ENCODE data around the gene OR2G3. TPM values are rescaled to one million over a fixed set of nuclear protein-coding genes. Genes with fewer than 3 reads are reported as not detected.

The OR2G3 gene
- total and polyA plus RNA-seq, 10 donors: not detected

DNA sequence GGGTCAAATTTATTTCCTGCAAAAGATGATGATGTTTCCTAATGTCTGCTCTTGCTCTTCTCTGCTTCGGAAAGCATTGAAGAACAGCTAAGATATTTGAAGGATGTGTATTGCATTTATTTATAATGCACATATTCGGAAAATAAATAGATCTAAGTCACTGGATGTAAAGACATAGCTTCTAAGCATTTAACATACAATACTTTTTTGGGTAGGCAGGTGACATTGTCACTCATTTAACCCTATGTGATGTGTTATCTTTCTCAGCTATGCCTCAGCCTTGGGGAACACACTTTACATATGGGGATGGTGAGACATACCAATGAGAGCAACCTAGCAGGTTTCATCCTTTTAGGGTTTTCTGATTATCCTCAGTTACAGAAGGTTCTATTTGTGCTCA is 17.3 kb upstream of the OR2G3 start, which contains the start of gene OR2G2:
OR2G2 (plus strand) TSS at position 301 of the 400 bp plus-strand sequence; CDS start at position 301, 0 bp downstream.
- DNase-seq: no peak
- H3K9me3 ChIP-seq: peaks cover 0 to 12% (median 1%) of the 10 kb centered on the region in 8 donors
- H3K4me1 ChIP-seq: no peaks in the 10 kb centered on the region
- WGBS, 5 donors: 87 to 93% (median 90%) methylated on average over 2 of the region's 2 CpGs
- no peaks in the 10 kb centered on the region for H3K36me3 ChIP-seq
- no peak within 1 kb of the TSS for H3K4me3 ChIP-seq
- H3K27me3 ChIP-seq (replicated peaks in 1 of 7): no peaks in the 10 kb centered on the region
- no peak for TF ChIP-seq CTCF (IDR thresholded peaks at IDR 0.05 in 8 of 11, conservative IDR thresholded peaks at IDR 0.05 in 3 of 11)
- no peak for TF ChIP-seq POLR2A (IDR thresholded peaks at IDR 0.05)
- no peak for TF ChIP-seq POLR2AphosphoS5 (IDR thresholded peaks at IDR 0.05)
- no peak within 1 kb of the TSS for H3K27ac ChIP-seq
- intact Hi-C loops (cut with DNase I; ENCODE audit: low total_unique reads): no loop called here

GRCh38 chr1:247613405-247613804 is 8.0 kb downstream of the OR2G3 start:
- TF ChIP-seq POLR2A (IDR thresholded peaks at IDR 0.05): no peak
- no peak for TF ChIP-seq CTCF (IDR thresholded peaks at IDR 0.05 in 8 of 11, conservative IDR thresholded peaks at IDR 0.05 in 3 of 11)
- TF ChIP-seq POLR2AphosphoS5 (IDR thresholded peaks at IDR 0.05): no peak
- no peaks in the 10 kb centered on the region for H3K4me1 ChIP-seq
- intact Hi-C loops (cut with DNase I; ENCODE audit: low total_unique reads): no loop called here

GRCh38 chr1:247614625-247615024 is 9.2 kb downstream of the OR2G3 start:
- TF ChIP-seq POLR2A (IDR thresholded peaks at IDR 0.05) (no peak), POLR2AphosphoS5 (IDR thresholded peaks at IDR 0.05) (no peak)
- 80 to 89% (median 87%) methylated on average over 3 to 5 of the region's 5 CpGs for WGBS, 5 donors
- H3K36me3 ChIP-seq: no peaks in the 10 kb centered on the region

More at GRCh38 chr1:247613405-247613804, 8.0 kb downstream of the OR2G3 start:
- no peaks in the 10 kb centered on the region for H3K36me3 ChIP-seq
- no peak for DNase-seq
- peaks cover 0 to 12% (median 0%) of the 10 kb centered on the region in 8 donors for H3K9me3 ChIP-seq
- WGBS, 5 donors: 85 to 89% (median 87%) methylated on average over 1 of the region's 1 CpG
- H3K27ac ChIP-seq: no peak overlapping the region
- H3K27me3 ChIP-seq (replicated peaks in 1 of 7): no peaks in the 10 kb centered on the region
- no peak overlapping the region for H3K4me3 ChIP-seq

GRCh38 chr1:247627951-247628350 is 22.6 kb downstream of the OR2G3 start:
- no peak overlapping the region for H3K4me3 ChIP-seq
- no peaks in the 10 kb centered on the region for H3K36me3 ChIP-seq
- WGBS, 5 donors: 47 to 67% (median 52%) methylated on average over 3 of the region's 3 CpGs
- H3K27ac ChIP-seq: no peak overlapping the region
- no peaks in the 10 kb centered on the region for H3K27me3 ChIP-seq (replicated peaks in 1 of 7)
- intact Hi-C loops (cut with DNase I; ENCODE audit: low total_unique reads): no loop called here
- no peaks in the 10 kb centered on the region for H3K4me1 ChIP-seq
- no peak for DNase-seq
- TF ChIP-seq CTCF (IDR thresholded peaks at IDR 0.05 in 8 of 11, conservative IDR thresholded peaks at IDR 0.05 in 3 of 11): no peak
- no peak for TF ChIP-seq POLR2AphosphoS5 (IDR thresholded peaks at IDR 0.05)
- TF ChIP-seq POLR2A (IDR thresholded peaks at IDR 0.05): no peak
- H3K9me3 ChIP-seq: peaks cover 0 to 11% (median 5%) of the 10 kb centered on the region in 8 donors

More at GRCh38 chr1:247614625-247615024, 9.2 kb downstream of the OR2G3 start:
- H3K4me1 ChIP-seq: no peaks in the 10 kb centered on the region
- H3K27me3 ChIP-seq (replicated peaks in 1 of 7): no peaks in the 10 kb centered on the region
- H3K9me3 ChIP-seq: peaks cover 0 to 8% (median 0%) of the 10 kb centered on the region in 8 donors
- intact Hi-C loops (cut with DNase I; ENCODE audit: low total_unique reads): no loop called here
- no peak overlapping the region for H3K27ac ChIP-seq
- no peak overlapping the region for H3K4me3 ChIP-seq
- no peak for DNase-seq
